Hematopoietic multipotent progenitor cell treated with erythropoietin and hydrocortisone succinate and interleukin-3 and kit ligand, for 8 days (in vitro differentiated cells): ENCODE data around the gene ZNF664.
"Not testable (repeated sequence)": the region's sequence is repeated elsewhere in the genome, so short reads cannot be mapped to it uniquely, and the experiment has no call there.

Experiments
- DNase-seq: peaks from one replicate; pipeline ENCODE4 v3.0.0-alpha.2; 2015

Gene ZNF664

GRCh38 chr12:123942238-123942653 lies 30.8 kb upstream of the ZNF664 start:
- DNase-seq, result no peak

GRCh38 chr12:123942911-123943648 lies 29.9 kb upstream of the ZNF664 start:
- DNase-seq, result no peak

GRCh38 chr12:123943816-123944215 lies 29.2 kb upstream of the ZNF664 start:
- no peak for DNase-seq

- DNase-seq, result no peak
These were observed 28.3 kb upstream of the ZNF664 start for GRCh38 chr12:123944696-123945095.

GRCh38 chr12:123945287-123946151 lies 27.5 kb upstream of the ZNF664 start:
- DNase-seq, result no peak

- DNase-seq, result no peak
These were observed 26.9 kb upstream of the ZNF664 start for GRCh38 chr12:123946152-123946515.

GRCh38 chr12:123946516-123947505 lies 26.2 kb upstream of the ZNF664 start:
- not testable (repeated sequence) for DNase-seq

- DNase-seq, result not testable (repeated sequence)
These were observed 25.5 kb upstream of the ZNF664 start for GRCh38 chr12:123947531-123947930.

GRCh38 chr12:123948401-123948795 lies 24.6 kb upstream of the ZNF664 start:
- no peak for DNase-seq

- no peak for DNase-seq
These were observed 23.9 kb upstream of the ZNF664 start for GRCh38 chr12:123948796-123949769.

- no peak for DNase-seq
These were observed 23.2 kb upstream of the ZNF664 start for GRCh38 chr12:123949770-123950165.

- DNase-seq, result no peak
These were observed 22.3 kb upstream of the ZNF664 start for GRCh38 chr12:123950476-123951349.

- no peak for DNase-seq
These were observed 21.5 kb upstream of the ZNF664 start for GRCh38 chr12:123951467-123951866.

GRCh38 chr12:123952037-123952436 lies 21.0 kb upstream of the ZNF664 start:
- no peak for DNase-seq

- DNase-seq, result no peak
These were observed 18.2 kb upstream of the ZNF664 start for GRCh38 chr12:123954647-123955350.

- DNase-seq, result no peak
These were observed 16.8 kb upstream of the ZNF664 start for GRCh38 chr12:123956249-123956648.

GRCh38 chr12:123957196-123957595 lies 15.8 kb upstream of the ZNF664 start:
- DNase-seq, result no peak

GRCh38 chr12:123958462-123958861 lies 14.6 kb upstream of the ZNF664 start:
- DNase-seq, result no peak

GRCh38 chr12:123958876-123959275 lies 14.1 kb upstream of the ZNF664 start:
- DNase-seq, result no peak
